ENCODE data around the gene ZFHX3.
A peak's percentile ranks its signal among the peaks of the same experiment; 100 is the strongest.

The ZFHX3 gene

DNA sequence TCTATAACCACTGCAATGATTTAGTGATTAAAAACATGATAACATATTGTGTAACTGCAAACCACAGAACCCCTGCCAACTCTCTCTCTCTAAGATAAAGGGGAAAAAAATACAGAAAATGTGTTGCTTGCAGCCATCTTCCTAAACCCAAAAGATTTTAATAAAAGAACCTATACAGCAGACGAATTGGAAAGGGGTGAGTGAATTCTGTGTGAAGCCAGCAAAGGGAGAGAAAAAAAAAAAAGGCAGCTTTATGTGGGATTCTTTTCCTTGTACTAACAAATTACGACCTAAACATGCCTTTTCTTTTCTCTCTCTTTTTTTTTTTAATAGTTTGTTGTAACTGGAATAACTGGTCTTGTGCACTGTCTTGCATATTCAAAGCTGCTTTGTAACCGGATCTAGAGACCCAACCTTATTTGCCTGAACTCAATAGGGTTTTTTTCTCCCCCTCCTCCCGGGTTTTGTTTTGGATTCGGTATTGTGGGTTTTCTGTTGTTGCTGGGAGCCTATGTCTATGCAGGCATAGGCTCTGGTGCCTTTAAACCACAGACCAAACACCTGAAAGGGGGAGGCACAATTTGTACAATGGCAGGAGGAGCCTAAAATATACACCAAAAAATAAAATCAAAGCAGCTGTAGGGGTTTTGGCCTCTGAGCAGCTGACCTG is 7.0 kb upstream of the ZFHX3 start:
- DNase-seq: no peak

DNA sequence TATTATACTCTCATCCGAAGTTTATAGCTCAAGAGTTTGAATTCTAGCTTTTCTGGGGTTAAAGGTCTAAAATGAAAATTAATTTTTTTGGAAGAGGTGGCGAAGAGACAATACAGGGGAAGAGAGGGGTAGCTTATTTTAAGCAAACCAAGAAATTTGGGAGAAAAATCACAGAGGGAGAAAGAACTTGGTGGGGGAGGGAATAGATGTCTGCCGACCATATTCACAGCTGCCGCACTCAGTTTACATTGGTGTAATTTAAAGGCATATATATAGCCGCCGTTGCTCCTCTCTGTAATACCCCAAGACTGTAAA is 6.5 kb upstream of the ZFHX3 start:
- no peak for DNase-seq

DNA sequence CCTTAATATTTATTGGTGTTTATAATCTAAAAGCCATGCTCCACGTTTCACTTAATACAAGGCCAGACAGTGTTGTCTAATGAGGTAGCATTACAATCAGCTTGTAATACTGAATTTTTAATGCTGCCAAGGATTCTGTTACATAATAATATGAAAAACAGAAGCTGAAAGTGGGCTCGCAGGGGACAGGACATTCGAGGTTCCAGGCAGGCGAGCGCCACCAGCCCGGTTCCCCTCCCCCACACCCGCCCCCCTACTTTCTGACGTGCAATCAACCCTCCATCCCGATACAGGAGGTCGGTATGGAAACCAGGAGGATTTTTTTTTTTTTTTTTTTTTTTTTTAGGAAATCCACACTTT is 6.2 kb upstream of the ZFHX3 start:
- DNase-seq: no peak

- DNase-seq: peak; percentile 51
Measured at GRCh38 chr16:73053364-73054124, 5.6 kb upstream of the ZFHX3 start.

DNA sequence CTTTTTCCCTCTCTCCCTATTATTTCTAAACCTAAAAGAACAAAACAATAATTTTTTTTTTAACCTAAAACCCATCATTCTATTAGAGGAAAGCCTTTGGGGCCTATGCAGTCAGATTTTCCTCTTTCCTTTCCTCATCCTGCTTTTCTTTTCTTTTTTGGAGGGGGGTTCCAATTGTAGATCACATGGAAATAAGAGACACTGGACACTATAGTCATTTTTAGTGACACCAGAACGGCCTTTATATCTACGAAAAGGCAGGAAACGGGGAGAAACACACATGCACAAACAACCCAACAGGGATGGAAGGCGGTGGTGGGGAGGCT is 5.1 kb upstream of the ZFHX3 start:
- DNase-seq: no peak

DNA sequence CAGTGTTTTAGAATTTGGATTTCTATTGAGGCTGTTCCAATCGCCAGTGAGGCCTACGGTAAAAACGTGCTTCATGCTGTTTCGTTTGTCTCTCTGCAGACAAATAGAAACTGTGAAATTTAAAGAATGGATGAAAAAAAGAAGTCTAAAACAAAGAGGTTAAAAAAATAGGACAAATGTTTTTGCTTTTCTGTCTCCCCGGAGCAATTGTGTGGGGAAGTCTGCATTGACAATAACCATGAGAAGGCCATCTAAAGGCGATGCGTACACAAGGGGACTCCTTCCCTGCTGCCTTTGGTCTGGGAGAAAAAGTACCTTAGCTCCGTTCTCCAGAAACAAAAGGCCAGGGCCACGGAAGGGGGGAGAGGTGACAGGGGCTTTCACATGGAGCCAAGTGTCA is 4.6 kb upstream of the ZFHX3 start:
- no peak for DNase-seq

GRCh38 chr16:73051961-73052360 is 4.0 kb upstream of the ZFHX3 start:
- no peak for DNase-seq

GRCh38 chr16:73051226-73051625 is 3.3 kb upstream of the ZFHX3 start:
- no peak for DNase-seq

DNA sequence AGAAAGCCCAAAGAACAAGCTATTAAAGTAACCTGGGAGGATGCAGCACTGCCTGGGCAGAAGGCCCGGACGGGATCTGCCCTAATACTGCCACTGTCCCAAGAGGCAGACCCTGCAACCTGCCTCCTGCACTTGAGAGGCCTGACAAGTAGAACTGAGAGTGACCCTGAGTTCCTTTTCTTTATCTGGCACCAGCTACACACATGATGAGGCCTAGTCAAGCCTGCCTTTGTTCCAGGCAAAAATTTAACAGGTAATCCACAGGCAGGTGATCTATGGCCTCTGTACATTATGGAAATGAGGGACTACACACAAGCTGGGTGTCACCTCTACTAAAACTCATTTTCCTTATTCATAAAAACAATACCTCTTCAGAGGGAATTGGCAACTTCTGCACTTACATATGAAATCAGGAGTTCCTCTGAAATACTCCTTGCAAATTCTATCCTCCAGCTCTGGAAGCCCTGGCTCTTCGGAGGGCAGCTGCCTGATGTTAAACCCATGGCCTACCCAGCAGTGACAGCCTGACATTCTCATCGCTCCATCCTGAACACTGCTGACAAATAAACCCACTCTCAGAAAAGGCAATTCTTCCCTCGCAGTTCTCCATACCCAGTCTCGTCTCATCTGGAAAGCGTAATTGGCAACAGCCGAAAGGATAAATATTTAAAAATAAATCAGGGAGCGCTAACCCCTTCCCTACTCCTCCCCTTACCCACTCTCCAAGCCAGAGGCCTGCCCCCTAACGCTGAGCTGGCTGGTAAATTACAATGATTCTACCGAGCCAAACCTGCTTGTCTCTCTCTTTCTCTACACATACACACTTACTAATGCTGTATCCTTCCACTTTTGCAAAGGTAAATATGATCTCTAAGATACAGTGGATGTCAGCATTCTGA is 2.5 kb upstream of the ZFHX3 start:
- no peak for DNase-seq

DNA sequence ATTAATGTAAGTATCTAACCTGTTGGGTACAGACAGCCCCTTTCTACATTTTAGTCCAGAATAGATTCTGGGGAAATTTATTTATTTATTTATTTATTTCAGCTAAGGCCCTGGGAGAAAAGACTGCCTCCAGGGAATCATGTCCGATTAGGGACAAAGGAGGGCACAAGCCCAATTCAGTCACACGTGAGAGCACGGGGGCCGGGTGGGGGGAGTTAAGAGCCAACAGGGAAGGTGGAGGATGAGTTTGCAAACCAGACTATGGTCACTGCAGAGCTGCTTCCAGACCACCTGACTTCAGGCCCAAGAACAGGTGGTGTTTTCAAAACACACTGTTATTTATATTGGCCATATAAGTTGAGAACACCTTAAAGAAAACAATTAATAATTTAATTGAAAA is 1.6 kb upstream of the ZFHX3 start:
- DNase-seq: no peak

DNA sequence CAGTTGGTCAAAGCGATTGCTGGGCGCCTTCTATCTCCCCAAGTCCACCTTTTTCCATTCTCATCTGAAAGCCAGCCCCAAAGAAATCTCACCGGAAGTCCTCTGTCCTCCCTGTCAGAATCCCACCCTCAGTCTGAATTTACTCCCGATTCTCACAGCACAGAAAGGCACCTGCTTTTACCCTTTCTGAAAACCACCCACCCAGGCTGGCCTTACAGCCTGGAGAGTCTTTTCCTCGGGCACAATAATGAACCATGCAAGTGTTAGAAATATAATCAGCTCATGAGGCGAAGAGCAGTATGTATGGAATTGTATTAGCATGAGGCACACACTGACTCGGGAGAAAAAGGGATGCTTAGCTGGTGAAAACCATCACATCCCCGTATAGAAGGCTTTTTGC is 1.2 kb upstream of the ZFHX3 start:
- no peak for DNase-seq

DNA sequence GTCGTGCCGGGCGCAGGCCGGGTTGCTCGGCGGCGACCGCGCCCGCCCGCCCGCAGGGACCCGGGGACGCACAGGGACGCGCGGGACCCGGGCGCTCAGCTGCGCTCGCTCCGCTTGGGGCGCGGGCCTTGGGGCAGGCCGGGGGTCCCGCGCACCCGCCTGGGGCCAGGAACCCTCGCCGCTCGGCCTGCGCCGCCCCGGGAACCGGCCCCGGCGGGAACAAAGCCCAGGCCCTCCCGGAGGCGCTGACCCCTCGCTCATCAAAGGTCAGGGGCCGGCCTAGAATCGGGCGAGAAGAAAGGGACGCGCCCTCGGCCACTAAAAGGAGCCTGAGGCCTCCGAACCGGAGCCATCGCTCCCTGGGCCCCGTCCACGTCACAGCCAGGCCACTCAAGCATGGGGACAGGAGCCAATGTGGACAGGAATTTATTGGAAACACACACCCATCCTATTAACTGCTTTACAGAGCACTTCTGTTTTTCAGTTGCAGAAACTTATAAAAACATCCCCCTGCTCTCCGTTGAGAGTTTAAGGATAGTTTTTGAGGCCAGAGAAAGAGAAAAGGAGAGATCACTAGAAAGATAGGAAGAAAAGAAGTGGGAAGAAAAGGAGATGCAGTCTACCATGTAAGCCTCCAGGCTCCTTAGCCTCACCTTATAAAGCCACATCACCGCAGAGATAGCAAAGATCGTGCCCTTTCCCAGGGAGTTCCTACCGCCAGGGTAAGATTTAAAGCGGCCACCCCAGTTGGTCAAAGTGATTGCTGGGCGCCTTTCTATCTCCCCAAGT is 558 bp upstream of the ZFHX3 start:
- no peak for DNase-seq

DNA sequence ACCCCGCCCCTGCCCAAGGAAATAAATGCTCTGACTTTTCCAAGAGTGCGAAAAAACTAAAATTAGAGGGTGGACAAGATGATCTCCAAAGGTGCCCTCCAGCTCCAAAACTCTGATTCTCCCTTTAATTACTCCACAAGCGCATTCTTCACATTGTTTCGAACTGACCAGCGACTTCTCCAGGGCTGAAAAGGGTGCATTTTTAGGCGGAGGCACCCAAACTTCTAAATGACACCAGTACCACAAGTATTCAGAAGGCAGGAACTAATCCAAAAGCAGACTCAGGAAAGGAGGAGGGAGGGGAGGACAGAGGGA is 750 bp downstream of the ZFHX3 start:
- DNase-seq: no peak

DNA sequence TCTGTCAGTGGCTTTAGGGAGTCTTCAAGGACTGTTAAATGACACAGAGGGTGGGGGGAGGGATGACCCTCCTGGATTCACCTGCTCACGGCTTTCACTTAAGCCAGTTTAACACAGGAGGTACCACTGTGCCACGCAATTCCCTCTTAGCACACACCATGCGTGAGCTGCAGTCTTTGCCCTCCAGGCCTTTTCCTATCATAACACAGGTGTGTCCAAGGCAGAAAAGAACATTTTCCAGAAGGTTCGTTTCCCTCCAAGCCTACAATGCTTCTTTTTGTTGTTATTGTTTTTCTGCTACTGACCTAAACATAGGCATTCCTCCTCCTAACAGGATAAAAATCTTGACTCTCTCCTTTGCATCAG is 1.1 kb downstream of the ZFHX3 start:
- DNase-seq: no peak

GRCh38 chr16:73046202-73046848 is 1.6 kb downstream of the ZFHX3 start:
- no peak for DNase-seq

DNA sequence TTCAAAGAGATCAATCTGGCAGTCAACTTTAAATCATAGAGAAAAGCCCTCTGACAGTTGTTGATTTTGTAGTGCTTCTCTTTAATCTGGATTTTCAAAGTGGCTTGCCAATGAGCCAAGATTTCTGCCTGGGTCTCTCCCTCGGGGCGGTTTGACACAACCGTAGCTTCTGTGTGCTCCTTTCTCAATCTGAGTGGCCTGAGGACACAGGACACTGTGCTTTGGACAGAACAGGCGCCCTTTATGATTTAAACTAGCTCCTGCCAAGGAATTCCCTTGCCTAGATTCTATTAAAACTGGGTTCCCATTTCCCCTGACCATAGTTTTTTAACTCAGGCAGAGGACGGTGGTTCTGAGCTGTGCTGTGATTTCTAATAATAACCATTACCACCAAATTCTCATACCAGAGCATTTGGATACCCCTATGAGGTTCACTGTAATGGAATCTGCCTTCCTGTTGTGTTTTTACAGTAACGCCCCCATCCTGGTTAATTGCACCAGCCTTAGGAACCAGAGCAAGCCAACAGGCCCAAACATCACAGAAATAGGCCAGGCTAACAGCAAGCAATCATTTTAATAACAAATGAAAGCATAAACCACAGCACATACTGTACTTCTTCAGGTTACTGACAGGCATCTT is 4.0 kb downstream of the ZFHX3 start:
- no peak for DNase-seq

- DNase-seq: no peak
Measured at GRCh38 chr16:73042807-73043206, 5.1 kb downstream of the ZFHX3 start.

- DNase-seq: no peak
Measured at GRCh38 chr16:73041676-73042075, 6.3 kb downstream of the ZFHX3 start.

GRCh38 chr16:73040735-73041402 is 7.1 kb downstream of the ZFHX3 start:
- no peak for DNase-seq

- DNase-seq: peak; percentile 81
Measured at GRCh38 chr16:73040136-73040535, 7.8 kb downstream of the ZFHX3 start.

DNA sequence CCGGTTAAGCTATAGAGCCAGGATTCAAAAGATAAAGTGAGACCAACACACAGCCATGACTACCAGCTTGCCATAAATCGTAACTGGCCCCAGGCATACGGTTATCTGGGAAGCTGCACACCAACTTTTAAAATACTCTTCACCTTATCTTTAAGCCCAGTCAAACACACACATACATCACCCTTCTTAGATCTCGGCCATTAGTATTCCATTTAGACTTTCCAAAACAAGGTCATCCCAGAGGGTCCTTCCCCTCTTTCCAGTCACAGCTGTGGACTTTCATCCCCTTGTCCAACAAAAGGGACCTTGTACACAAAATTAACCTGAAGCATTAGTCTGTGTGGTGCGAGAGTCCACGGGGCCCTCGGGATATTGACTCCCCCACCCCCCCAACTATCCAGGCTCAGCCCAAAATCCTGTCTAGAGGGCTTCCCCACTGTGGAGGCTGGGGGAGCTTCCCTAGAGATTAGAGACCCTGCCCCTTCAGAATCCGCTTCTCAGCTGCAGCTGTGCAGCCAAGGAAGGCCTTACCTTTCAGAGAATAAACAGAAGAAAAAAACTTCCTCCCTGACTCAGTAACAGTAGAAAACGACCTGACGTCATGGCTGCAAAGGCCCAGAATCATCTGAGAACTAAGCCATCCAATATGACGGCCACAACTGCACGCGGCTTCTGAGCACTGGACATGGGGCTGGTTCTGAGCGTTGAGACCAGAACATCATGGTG is 9.9 kb downstream of the ZFHX3 start:
- no peak for DNase-seq

Data from NCI-H1436 treated with DMSO at 0.1 percent for 48 hours (cell line).